Neural progenitor cell (in vitro differentiated cells): ENCODE measurements around the gene CPLX1.

Source experiments
- CTCF ChIP-seq: fragments of 200-600 bp; sonication (generic); IDR thresholded peaks from 2 replicates; pipeline ENCODE4 v1.5.1; 2017; ENCODE audit warnings: antibody characterized with exemption, mild to moderate bottlenecking
- EZH2 ChIP-seq: fragments of 200-600 bp; sonication (generic); IDR thresholded peaks from 2 replicates; pipeline ENCODE4 v1.6.1; 2017; ENCODE audit warnings: antibody characterized with exemption, mild to moderate bottlenecking, moderate library complexity

GRCh38 chr4:871484-871883 lies 45.6 kb upstream of the CPLX1 start:
- TF ChIP-seq CTCF (no peak), EZH2 (no peak)
